GM18526 (cell line): ENCODE data around the gene UXS1.

Experiments
- POLR2A ChIP-seq: IDR thresholded peaks from 3 replicates; pipeline ENCODE4 v1.6.1; 2011; ENCODE audit not compliant: insufficient read length; ENCODE audit errors: extremely low read depth

Gene UXS1

DNA sequence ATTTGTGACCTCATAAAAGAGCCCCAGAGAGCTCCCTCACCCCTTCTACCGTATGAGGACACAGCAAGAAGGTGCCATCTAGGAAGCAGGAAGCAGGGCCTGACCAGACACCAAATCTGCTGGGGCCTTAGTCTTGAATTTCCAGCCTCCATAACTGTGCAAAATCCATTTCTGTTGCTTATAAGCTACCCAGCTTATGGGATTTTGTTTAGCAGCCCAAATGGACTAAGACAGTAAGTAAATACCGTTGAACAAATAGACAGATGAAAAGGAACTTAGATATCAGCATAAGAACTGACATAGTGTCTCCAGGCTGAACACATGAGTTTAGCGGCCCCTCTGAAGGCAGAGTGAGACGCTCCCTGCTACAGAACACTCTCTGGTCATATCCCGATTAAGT lies 130.9 kb downstream of the UXS1 start:
- TF ChIP-seq POLR2A, result no peak

DNA sequence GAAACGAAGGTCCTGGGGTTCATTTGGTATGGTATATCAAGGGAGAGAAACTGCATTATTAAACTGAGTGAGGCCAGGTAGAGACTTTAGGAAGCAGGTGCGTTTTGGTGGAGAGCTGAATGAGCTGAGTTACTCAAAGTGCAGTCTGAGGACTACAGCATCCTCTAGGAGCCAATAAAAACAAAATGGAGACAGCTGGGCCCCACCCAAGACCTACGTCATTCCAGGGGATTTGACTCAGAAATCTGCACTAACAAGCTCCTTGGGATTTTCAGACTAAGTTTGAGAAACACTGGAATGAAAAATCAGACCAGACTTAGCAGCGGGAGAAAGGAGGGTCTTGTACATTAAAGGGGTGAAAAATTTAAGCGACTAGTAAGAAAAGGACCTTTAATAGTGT lies 131.5 kb downstream of the UXS1 start:
- TF ChIP-seq POLR2A, result no peak

DNA sequence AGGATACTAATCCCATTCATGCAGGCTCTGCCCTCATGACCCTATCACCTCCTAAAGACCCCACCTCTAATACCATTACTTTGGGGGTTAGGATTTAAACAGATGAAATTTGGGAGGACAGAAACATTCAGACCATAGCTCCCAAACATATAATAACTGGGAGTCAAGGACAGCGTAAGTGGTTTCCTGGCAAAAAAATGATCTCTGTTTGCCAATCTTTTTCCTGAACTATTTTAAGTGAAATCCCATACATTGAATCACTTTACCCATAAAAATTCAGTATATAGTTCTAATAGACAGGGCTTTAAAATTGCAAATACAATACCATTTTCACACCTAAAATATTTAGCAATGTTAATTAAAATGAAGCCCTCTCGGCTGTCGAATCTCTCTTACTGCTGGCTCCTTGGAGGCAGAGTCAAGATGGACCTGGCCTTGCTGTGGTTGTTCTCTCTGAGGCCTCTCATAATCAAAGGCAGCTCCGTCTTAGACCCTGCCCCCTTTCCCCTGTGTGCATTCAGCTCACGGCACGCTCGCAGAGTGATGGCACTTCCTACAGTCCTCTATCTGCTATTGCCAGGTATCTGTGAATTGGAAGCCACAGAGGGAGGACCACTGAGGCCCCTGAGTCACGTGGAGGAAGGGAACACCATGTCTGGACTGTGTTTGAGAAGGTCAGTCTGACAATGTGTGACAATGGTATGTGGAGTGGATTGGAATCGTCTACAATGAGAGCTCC lies 132.3 kb downstream of the UXS1 start:
- no peak for TF ChIP-seq POLR2A

DNA sequence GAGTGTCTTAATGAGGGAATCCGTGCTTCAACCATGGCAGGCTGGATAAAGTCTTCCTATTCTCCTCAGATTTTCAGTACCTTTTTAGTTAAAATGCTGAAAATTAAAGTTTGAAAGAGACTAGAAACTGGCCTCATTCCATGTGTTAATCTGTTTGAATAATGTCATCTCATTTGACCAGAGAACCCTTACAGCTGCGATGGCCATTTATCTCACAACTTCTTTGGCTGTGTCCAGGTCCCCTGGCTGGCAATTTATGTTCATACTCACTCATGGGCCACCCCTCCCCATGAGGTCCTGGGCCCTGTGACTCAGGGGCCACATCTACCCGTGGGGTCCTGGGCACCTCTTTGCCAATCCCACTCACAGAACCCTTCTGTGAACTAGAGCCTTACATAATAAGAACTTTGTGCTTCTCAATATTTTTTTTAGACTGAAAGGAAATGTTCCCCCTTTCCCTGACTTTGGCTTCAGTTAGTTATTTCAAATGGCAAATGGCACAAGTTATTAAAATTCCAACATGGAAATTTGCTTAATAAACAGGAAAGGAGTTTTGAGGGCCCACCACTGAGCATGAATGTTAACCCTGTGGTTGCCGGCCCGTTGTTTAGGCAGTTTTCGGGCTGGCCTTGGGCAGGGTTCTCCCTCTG lies 134.6 kb downstream of the UXS1 start:
- no peak for TF ChIP-seq POLR2A

DNA sequence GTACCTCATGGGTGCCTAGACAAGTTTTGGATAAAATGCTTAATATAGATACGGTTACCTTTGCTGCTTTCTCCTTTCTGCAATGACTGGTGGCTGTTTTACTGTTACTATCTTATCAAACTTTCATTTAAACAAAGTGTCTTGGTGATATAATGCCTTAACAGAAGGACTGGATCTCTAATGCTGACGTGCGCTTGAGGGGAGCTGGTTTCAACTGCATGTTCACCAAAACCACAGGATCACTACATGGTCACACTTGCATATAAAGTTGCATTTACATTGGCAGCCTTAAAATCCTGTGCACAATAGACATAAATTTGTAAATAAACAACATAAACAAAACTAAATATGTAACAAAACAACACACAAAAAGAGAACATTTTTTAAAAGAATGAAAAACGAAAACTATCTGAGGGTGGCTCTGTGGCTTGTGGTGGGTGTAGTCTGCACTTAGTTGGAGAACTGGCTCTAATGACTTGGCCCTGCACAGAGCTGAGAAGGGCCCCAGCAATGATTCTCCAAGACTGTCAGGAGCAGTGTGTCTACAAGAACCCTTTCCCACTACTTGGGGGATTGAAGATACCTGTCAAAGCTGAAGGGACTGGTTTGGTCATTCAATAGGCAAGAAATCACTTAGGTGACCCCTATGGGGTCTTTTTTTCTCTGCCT lies 135.5 kb downstream of the UXS1 start:
- no peak for TF ChIP-seq POLR2A

DNA sequence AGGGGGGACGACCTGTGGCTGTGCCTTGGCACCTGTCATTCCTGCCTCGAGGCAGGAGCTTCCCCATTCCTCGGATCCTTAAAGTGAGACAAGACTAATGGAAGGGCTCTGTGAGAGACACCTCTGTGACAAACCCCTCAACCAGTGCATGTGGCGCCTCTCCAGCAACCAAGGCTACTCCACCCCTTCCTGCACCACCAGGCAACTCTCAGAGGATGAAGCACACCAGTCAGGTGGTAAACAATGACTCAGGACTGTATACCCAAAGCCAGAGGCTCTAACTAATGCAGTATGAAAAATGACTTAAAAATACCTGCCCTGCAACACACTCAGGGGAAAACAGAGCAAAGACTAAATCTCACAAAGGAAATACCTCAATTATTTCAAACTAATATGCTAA lies 136.9 kb downstream of the UXS1 start:
- TF ChIP-seq POLR2A, result no peak

DNA sequence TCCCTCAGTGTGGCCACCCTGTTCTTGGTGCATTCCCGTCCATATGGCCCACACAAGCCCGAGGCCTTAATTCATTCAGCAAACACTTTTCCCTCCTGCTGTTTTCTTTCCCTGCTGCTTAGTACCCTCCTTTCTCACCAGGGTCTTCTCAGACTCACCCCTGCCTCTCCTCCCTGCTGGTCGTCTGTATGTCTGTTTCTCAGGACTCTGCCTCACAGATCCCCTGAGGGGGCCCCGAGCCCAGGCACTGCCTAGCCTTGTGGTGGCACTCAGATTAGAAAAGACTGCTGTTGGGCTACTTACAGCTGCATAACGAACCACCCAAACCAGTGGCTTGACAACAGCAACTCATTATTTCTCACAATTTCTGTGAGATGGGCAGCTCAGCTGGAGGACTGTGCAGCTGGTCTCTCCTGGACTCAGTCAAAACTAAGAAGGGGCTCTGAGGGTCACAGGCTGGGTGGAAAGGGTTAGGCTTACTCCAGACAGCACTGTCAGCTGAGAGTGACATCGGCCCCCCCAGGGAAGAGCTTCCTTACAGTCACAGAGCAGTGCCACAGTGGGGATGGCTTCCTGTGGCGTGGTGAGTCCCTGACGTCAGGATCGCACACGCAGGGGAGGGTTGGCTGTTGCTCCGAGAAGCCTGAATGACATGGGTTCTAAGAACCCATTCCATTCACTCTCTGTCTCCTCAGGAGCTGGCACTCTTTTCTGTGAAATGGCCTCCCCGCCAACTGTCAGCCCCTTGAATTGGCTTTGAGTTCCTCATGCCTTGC lies 139.0 kb downstream of the UXS1 start:
- TF ChIP-seq POLR2A, result no peak

DNA sequence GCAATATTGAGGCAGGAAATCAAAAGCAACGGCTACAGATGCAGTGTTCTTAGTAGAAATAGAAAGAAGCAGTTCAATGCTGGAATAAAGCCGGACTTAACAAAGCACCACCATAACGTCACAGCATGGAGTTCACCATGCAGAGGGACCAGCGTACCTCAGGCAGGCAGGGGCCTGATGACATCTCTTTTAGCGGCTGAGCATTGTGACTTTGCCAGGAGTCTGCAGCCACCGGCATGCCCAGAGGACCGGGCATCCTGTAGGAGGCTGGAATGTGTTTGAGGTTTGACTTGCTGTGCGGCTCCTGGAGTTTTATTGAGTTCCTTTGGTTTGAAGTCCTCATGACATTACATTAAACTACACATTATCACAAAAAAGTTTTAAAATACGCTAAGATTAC lies 139.8 kb downstream of the UXS1 start:
- TF ChIP-seq POLR2A, result no peak

DNA sequence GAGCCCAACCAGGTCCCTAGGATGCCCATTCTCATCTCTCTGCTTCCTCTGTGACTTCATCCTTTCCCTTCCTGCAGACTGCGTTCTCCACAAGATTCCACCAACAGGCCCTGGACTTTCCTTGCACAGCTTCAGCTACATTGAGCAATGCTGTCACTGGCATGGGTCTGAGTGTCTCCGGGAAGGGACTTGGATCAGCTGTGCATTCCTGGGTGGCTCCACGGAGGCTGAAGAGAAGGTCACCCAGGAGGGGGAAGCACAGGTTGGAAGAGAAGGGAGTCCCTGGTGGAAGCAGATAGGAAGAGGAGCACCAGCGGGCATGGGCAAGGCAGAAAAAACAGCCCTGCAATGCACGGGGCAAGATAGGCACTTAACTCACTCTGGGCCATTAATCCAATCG lies 140.5 kb downstream of the UXS1 start:
- TF ChIP-seq POLR2A, result no peak

DNA sequence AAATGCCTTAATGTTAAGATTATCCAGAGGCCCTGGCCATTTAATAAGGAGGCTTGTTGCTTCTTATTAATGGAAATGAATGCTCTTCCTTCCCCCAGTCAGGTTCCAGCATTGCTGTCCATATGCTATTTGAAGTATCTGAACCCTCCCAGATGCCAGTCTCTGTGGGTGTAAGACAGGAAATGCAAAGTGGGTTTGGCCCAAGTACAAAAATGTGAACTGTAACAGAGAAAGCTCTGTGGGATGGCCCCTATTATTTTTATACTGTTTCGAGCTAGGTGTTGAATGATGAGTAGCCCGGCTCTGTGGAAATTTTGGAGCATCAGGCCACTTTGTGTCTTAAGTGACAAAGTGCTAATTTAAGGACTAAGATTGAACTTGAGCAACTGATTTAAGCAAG lies 141.0 kb downstream of the UXS1 start:
- TF ChIP-seq POLR2A, result no peak

DNA sequence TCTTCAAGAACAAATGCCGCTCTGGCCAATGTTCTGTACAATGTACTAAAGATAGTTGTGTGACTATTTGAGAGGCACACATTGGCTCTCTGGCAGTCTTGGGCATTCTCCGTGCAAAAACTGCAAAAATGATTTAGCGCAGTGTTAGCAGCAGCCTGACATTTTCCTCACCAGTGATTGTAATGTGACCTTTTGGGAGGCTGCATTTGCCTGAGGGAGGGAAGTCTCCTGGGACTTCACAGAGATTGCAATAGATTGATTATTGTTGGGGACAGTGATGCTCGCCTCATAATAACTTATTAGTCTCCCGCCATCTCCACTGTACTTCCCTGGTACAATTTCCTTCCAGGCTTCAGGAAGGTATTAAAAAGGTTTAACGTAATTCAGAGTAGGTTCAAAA lies 149.2 kb downstream of the UXS1 start:
- no peak for TF ChIP-seq POLR2A

DNA sequence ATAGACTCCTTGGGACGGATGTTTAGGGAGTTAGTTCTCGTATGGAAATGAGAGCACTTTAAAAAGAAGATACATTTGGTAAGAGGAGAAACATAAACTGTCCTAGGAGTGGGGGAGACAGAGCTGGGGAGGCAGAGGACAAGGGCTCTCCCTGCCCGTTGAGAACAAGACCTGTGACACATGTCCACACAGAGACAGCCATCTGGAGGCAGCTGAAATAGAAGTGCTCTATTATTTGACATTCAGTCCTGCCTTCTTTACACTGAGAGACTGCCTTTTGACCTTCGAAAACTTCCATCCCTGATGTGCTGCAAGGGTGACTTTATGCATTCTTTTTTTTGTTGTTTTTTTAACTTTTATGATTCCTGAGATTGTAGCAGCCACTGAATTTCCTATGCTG lies 150.1 kb downstream of the UXS1 start:
- no peak for TF ChIP-seq POLR2A
